Skeletal muscle satellite cell (primary cell): ENCODE results near the gene NNT.

Experiments
- H3K27me3 ChIP-seq: 2 replicates; pipeline ENCODE4 v1.7.0; 2013; ENCODE audit warnings: low read length; ENCODE audit not compliant: control insufficient read depth, insufficient read depth
- H3K36me3 ChIP-seq: 2 replicates; pipeline ENCODE4 v1.7.0; 2013; ENCODE audit warnings: mild to moderate bottlenecking, control low read depth, low read length; ENCODE audit not compliant: insufficient read depth
- H3K4me1 ChIP-seq: 2 replicates; pipeline ENCODE4 v1.7.0; 2013; ENCODE audit warnings: low read length; ENCODE audit not compliant: control insufficient read depth, insufficient read depth
- H3K4me2 ChIP-seq: 2 replicates; pipeline ENCODE4 v1.7.0; 2013; ENCODE audit warnings: mild to moderate bottlenecking, low read length
- H3K4me3 ChIP-seq: 2 replicates; pipeline ENCODE4 v1.7.0; 2013; ENCODE audit warnings: low read length
- H3K9ac ChIP-seq: 2 replicates; pipeline ENCODE4 v1.7.0; 2013; ENCODE audit warnings: mild to moderate bottlenecking, low read depth, low read length, moderate library complexity
- H3K9me3 ChIP-seq: replicated peaks from 2 replicates; pipeline ENCODE4 v1.7.0; 2013; ENCODE audit warnings: mild to moderate bottlenecking, control low read depth, low read length

NNT gene

DNA sequence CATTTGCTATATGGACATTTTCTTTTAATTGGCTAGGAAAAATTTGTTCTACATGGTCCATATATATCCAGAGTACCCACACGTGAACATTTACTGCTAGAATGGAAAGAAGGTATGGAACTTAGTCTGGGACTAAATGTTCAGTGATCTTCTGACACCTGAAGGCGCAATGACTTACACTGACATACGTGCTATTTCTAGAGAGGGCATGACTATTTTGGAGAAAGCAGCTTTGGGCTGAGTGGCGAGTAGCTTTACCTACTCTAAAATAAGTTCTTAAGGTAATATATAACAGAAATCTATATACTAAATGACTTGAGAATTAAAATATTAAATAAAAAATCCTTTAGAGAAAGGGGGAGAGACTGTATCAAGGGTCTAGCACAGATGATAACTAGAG lies 10.4 kb downstream of the NNT start:
- Histone ChIP-seq H3K9me3 (no peaks in the 10 kb centered on the region), H3K27me3 (no peaks in the 10 kb centered on the region), H3K4me3 (no peak overlapping the region), H3K4me2 (no peak overlapping the region), H3K36me3 (peaks cover 62% of the 10 kb centered on the region), H3K4me1 (no peaks in the 10 kb centered on the region), H3K9ac (no peak overlapping the region)

DNA sequence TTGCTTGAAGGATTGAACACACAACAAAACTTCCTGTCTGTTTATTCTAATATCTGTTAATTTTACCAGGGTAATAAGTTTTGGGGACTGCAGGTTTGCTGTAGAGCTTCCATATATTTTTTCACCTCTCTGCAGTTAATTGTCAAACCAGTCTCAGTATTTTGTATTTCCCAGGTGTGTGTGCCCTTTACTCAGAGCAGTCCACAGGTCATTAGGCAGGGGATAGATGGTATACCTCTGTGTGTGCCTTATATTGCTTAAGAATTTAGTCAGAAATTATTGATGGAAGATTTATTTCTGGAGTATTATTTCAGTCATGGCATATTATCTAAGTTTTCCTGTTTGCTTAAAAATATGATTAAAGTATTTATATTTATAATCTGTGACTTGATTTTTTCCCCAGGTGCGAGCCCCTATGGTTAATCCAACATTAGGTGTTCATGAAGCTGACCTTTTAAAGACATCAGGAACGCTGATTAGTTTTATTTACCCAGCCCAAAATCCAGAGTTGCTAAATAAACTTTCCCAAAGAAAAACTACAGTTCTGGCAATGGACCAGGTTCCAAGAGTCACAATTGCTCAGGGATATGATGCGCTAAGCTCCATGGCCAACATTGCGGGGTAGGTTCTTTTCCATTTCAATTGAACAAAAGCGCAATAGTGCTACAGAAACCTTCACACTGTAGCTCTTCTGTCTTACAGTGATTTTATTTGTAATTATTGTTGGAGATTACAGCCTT lies 12.6 kb downstream of the NNT start:
- Histone ChIP-seq H3K4me1 (no peaks in the 10 kb centered on the region), H3K4me2 (no peak overlapping the region), H3K4me3 (no peak overlapping the region), H3K27me3 (no peaks in the 10 kb centered on the region), H3K9me3 (no peaks in the 10 kb centered on the region), H3K36me3 (peaks cover 56% of the 10 kb centered on the region), H3K9ac (no peak overlapping the region)

DNA sequence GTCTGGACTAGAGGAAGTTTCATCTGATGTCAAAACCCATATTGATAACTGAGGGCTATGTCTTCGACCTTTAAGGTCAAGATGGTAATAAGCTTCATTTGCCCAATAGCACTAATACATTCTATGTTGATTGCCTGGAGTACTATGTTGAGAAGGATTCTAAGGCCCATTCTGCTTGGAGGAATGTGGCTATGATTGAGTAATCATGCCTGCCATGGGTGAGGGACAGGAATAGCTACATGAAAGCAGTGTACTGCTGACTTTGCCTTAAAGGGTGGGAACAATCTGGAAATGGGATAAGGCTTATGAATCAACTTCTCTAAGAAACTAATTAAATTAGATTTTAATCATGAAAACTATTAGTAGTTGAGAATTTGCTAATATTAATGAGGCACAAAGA lies 13.6 kb downstream of the NNT start:
- Histone ChIP-seq H3K4me2 (no peak overlapping the region), H3K36me3 (peaks cover 52% of the 10 kb centered on the region), H3K4me1 (no peaks in the 10 kb centered on the region), H3K9me3 (no peaks in the 10 kb centered on the region), H3K9ac (no peak overlapping the region), H3K27me3 (no peaks in the 10 kb centered on the region), H3K4me3 (no peak overlapping the region)

DNA sequence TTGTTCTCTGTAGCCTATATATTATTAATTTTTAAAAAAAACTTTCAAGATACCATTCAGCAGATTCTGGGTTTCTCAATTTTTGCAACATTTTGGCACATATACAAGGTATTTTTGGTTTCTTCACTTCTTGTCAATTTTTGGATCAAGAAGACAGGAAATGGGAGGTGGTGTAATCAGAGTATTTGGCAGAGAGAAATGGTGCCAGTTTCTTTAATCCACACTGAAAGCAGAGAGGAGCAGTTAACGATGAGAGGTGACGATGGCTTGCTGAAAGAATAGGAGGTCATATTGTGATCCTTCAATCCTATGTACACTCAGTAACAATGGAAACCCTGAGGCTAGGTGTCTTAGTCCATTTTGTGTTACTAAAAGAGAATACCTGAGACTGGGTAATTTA lies 16.4 kb downstream of the NNT start:
- H3K4me1 ChIP-seq: no peaks in the 10 kb centered on the region
- H3K4me2 ChIP-seq: no peak overlapping the region
- H3K9me3 ChIP-seq: no peaks in the 10 kb centered on the region
- no peaks in the 10 kb centered on the region for H3K27me3 ChIP-seq
- H3K9ac ChIP-seq: no peak overlapping the region
- no peak overlapping the region for H3K4me3 ChIP-seq
- peaks cover 26% of the 10 kb centered on the region for H3K36me3 ChIP-seq

DNA sequence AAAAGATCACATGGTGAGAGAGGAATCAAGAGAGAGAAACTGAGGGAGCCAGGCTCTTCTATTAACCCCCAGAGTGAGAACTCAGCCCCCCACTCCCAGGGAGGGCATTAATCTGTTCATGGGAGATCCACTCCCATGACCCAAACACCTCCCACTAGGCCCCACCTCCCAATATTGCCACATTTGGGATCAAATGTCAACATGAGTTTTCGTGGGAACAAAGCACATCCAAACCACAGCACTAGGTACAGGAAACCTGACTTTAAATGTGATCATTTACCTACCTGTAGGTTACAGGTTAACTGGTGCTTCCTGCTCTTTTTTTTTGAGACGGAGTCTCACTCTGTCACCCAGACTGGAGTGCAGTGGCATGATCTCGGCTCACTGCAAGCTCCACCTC lies 16.9 kb downstream of the NNT start:
- Histone ChIP-seq H3K9ac (no peak overlapping the region), H3K4me2 (no peak overlapping the region), H3K4me3 (no peak overlapping the region), H3K4me1 (no peaks in the 10 kb centered on the region), H3K27me3 (no peaks in the 10 kb centered on the region), H3K9me3 (no peaks in the 10 kb centered on the region), H3K36me3 (peaks cover 24% of the 10 kb centered on the region)

DNA sequence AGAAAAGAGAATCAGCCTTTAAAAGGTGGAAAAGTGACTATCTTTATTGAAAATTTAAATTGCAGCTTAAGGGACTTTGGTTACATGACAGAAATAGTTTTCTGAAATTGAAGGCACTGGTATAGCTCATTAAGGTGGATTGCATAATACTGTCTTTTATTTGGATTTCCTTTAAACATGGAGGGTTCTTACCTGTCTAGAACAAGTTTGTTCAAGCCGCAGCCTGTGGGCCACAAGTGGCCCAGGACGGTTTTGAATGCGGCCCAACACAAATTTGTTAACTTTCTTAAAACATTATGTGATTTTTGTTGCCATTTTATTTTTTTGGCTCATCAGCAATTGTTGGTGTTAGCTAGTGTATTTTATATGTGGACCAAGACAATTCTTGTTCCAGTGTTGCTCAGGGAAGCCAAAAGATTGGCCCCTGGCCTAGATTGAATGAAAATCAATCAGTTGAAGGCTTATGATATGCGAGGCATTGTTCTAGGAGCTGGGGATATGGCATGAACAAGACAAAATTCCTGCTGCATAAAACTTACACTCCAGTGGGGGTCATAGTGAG lies 18.0 kb downstream of the NNT start:
- Histone ChIP-seq H3K4me3 (no peak overlapping the region), H3K9me3 (no peaks in the 10 kb centered on the region), H3K27me3 (no peaks in the 10 kb centered on the region), H3K4me1 (no peaks in the 10 kb centered on the region), H3K36me3 (peaks cover 24% of the 10 kb centered on the region), H3K4me2 (no peak overlapping the region), H3K9ac (no peak overlapping the region)

DNA sequence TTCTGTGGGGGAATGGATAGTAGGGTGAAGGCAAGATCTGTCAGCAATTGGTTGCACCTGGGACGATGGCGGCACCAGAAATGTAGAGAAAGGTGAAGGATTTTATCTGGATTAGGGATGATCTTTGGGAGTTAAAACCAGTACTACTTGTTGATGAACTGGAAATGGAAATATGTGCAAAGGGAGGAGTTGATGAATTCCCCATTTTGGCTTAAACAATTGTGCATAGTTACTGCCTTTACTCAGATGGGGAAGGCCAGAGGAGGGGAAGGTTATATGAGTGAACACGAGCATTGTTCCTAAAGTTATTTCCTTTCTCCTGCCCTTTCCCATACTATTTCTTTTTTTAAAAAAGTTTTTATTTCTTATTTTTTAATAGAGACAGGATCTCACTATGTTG lies 19.1 kb downstream of the NNT start:
- Histone ChIP-seq H3K4me1 (no peaks in the 10 kb centered on the region), H3K9me3 (no peaks in the 10 kb centered on the region), H3K9ac (no peak overlapping the region), H3K4me3 (no peak overlapping the region), H3K36me3 (peaks cover 18% of the 10 kb centered on the region), H3K27me3 (no peaks in the 10 kb centered on the region), H3K4me2 (no peak overlapping the region)

DNA sequence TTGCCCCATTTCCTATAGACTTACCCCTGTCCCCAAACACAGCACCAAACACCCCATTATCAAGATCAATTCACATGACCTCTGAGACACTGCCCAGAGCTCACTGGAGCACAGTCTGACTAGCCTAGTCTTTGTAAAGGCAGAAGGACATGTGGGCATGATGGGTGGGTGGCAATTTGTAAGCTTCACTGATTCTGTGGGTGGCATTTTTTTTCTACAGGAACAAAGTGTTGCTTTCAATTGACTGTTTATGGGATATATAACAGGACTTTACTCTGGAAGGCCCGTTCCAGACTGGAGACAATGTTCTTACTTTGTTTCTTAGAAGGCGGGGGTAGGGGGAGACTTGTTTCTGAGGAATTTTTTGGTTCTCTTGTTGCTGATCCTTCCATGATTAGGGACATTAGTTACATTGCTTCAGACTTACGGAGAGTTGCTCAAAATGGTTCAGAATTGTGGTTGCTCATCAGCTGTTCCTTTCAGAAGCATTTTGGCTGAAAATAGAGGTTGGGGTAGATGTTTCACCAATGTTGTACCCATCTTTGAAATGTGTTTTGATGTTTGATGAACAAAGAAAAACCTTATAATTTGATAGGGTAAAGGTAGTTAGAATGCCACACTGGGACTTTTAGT lies 20.2 kb downstream of the NNT start:
- Histone ChIP-seq H3K9me3 (no peaks in the 10 kb centered on the region), H3K27me3 (no peaks in the 10 kb centered on the region), H3K36me3 (peaks cover 9% of the 10 kb centered on the region), H3K4me1 (no peaks in the 10 kb centered on the region), H3K9ac (no peak overlapping the region), H3K4me2 (no peak overlapping the region), H3K4me3 (no peak overlapping the region)

DNA sequence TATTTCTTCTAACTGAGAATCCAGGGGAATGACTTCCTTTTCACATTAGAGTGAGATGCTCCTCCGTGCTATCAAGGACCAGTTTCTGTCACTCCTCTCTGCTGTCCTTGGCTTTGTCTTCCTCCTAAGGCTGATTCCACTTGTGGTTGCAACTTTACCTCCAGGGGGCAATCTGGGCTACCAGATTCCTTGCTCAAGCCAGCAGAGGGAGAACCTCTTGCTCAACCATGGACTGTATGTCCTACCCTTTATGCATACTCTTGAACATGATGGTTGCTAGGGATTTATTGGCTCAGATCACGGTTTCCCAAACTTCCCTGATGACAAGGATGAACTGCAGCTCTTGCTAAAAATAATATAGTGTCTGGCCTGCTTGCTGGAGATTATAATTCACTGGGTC lies 24.0 kb downstream of the NNT start:
- Histone ChIP-seq H3K36me3 (peaks cover 8% of the 10 kb centered on the region), H3K9me3 (no peaks in the 10 kb centered on the region), H3K4me1 (no peaks in the 10 kb centered on the region), H3K27me3 (no peaks in the 10 kb centered on the region), H3K4me2 (no peak overlapping the region), H3K4me3 (no peak overlapping the region), H3K9ac (no peak overlapping the region)

DNA sequence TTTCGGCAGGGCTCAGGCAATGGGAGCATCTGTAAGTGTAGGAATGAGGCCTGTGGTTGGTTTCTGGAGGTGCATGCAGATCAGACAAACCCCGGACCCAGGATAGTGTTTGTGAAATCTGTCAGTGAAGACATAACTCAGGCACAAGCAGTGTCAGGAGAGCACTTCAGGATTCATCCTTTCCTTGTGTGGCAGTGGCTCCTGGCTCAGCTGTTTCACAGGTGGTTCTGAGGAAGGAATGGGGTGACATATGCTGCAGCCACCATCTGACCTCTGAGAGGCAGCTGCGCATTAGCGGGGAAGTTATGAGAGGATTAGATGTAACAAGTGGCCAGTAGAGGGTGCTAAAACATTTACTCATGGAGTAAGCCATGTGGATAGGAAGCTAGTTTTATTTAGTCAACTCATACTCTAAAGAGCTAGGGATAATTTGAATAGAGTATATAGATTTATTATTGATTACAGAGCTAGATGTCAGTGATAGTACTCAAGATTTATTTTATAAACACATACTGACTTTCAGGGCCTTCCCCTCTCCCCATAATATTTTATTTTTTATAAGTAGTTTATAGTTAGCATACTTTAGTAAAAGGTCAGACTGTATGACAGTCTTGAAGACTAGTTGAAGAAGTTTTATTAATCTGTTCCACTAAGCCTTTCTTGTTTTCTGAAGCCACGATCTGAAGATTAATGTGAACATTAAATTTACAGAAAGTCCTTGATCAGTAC lies 28.4 kb downstream of the NNT start:
- peaks cover 16% of the 10 kb centered on the region for H3K4me1 ChIP-seq
- H3K9ac ChIP-seq: no peak overlapping the region
- H3K4me3 ChIP-seq: no peak overlapping the region
- no peak overlapping the region for H3K4me2 ChIP-seq
- H3K27me3 ChIP-seq: no peaks in the 10 kb centered on the region
- H3K36me3 ChIP-seq: peaks cover 16% of the 10 kb centered on the region
- H3K9me3 ChIP-seq: no peaks in the 10 kb centered on the region

DNA sequence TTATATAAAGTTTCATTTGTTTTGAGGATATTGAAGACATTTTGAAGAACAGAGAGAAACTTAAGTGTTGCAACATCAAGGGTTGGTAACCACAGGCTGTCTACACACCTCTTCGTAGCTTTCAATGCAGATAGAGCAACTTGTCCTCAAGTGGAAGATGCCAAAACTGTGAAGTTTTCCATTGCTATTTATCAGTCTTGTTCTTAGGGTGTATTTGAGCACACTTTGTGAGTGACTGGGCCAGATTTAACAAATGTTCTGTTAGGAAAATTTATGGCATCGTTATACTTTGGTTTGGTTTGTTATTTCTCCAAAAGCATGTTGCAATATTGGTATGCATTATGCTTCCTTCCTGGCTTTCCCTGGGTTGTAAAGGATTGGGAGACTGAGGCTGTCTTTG lies 31.6 kb downstream of the NNT start:
- Histone ChIP-seq H3K9ac (no peak overlapping the region), H3K9me3 (no peaks in the 10 kb centered on the region), H3K4me3 (no peak overlapping the region), H3K27me3 (no peaks in the 10 kb centered on the region), H3K4me2 (no peak overlapping the region), H3K4me1 (peaks cover 31% of the 10 kb centered on the region), H3K36me3 (peaks cover 12% of the 10 kb centered on the region)
